Ectodermal cell (in vitro differentiated cells): ENCODE data around the gene CHRNA5.

Experiments
- H3K27ac ChIP-seq: 2 replicates; pipeline ENCODE4 v1.7.0; 2013; ENCODE audit warnings: mild to moderate bottlenecking, low read depth, low read length; ENCODE audit not compliant: insufficient read depth, poor library complexity, severe bottlenecking
- H3K27me3 ChIP-seq: 2 replicates; pipeline ENCODE4 v1.7.0; 2013; ENCODE audit warnings: mild to moderate bottlenecking, low read length; ENCODE audit not compliant: insufficient read depth, control insufficient read depth, poor library complexity, severe bottlenecking
- H3K36me3 ChIP-seq: one replicate; pipeline ENCODE4 v1.7.0; 2013; ENCODE audit warnings: low read length; ENCODE audit not compliant: control insufficient read depth, insufficient read depth
- H3K4me1 ChIP-seq: one replicate; pipeline ENCODE4 v1.7.0; 2013; ENCODE audit warnings: low read length; ENCODE audit not compliant: control insufficient read depth, insufficient read depth
- H3K4me3 ChIP-seq: 2 replicates; pipeline ENCODE4 v1.7.0; 2013; ENCODE audit warnings: low read depth, low read length, control low read depth; ENCODE audit not compliant: insufficient read depth
- H3K9me3 ChIP-seq: 2 replicates; pipeline ENCODE4 v1.7.0; 2013; ENCODE audit warnings: mild to moderate bottlenecking, low read length, moderate library complexity; ENCODE audit not compliant: control insufficient read depth
- WGBS, 2 experiments: methylation state at CpG; one replicate each; pipeline ENCODE4 v1.1.7; 2013; ENCODE audit warnings: missing lambda C conversion rate in 2 of 2; 5-methylcytosine and 5-hydroxymethylcytosine counted together

Gene CHRNA5

GRCh38 chr15:78563092-78563491, 2.2 kb upstream of the CHRNA5 start:
- Histone ChIP-seq H3K4me3 (no peak overlapping the region), H3K27ac (no peak overlapping the region), H3K27me3 (no peaks in the 10 kb centered on the region), H3K36me3 (no peaks in the 10 kb centered on the region), H3K4me1 (no peaks in the 10 kb centered on the region), H3K9me3 (no peaks in the 10 kb centered on the region)
- WGBS, 2 experiments = 68 to 92% methylated on average over 2 of the region's 2 CpGs

- Histone ChIP-seq H3K27me3 (no peaks in the 10 kb centered on the region), H3K4me1 (no peaks in the 10 kb centered on the region), H3K4me3 (no peak overlapping the region), H3K9me3 (no peaks in the 10 kb centered on the region), H3K27ac (no peak overlapping the region), H3K36me3 (no peaks in the 10 kb centered on the region)
- 75 to 77% methylated on average over 11 of the region's 11 CpGs for WGBS, 2 experiments
Observed at GRCh38 chr15:78564743-78565096, 600 bp upstream of the CHRNA5 start.

GRCh38 chr15:78565951-78566774, 843 bp downstream of the CHRNA5 start:
- Histone ChIP-seq H3K27ac (peak overlapping the region; percentile 83), H3K9me3 (no peaks in the 10 kb centered on the region), H3K36me3 (no peaks in the 10 kb centered on the region), H3K27me3 (no peaks in the 10 kb centered on the region), H3K4me3 (peak overlapping the region; percentile 47), H3K4me1 (no peaks in the 10 kb centered on the region)
- 2 to 3% methylated on average over 18 to 19 of the region's 19 CpGs for WGBS, 2 experiments

- H3K9me3 ChIP-seq = no peaks in the 10 kb centered on the region
- no peak overlapping the region for H3K4me3 ChIP-seq
- H3K27ac ChIP-seq = no peak overlapping the region
- no peaks in the 10 kb centered on the region for H3K36me3 ChIP-seq
- H3K27me3 ChIP-seq = no peaks in the 10 kb centered on the region
- H3K4me1 ChIP-seq = no peaks in the 10 kb centered on the region
- WGBS, 2 experiments = 93 to 95% methylated on average over 4 of the region's 4 CpGs
Observed at GRCh38 chr15:78567531-78567930, 2.2 kb downstream of the CHRNA5 start.

GRCh38 chr15:78570710-78571109, 5.4 kb downstream of the CHRNA5 start:
- WGBS, 2 experiments = 81 to 94% methylated on average over 2 of the region's 2 CpGs
- Histone ChIP-seq H3K9me3 (no peaks in the 10 kb centered on the region), H3K4me1 (no peaks in the 10 kb centered on the region), H3K36me3 (no peaks in the 10 kb centered on the region), H3K27me3 (no peaks in the 10 kb centered on the region), H3K4me3 (no peak overlapping the region), H3K27ac (no peak overlapping the region)

GRCh38 chr15:78571382-78571781, 6.1 kb downstream of the CHRNA5 start:
- Histone ChIP-seq H3K4me1 (no peaks in the 10 kb centered on the region), H3K4me3 (no peak overlapping the region), H3K9me3 (no peaks in the 10 kb centered on the region), H3K36me3 (no peaks in the 10 kb centered on the region), H3K27ac (no peak overlapping the region), H3K27me3 (no peaks in the 10 kb centered on the region)
- WGBS, 2 experiments = 100% methylated on average over 1 of the region's 4 CpGs

GRCh38 chr15:78573416-78573815, 8.1 kb downstream of the CHRNA5 start:
- no peaks in the 10 kb centered on the region for H3K4me1 ChIP-seq
- H3K27ac ChIP-seq = no peak overlapping the region
- H3K9me3 ChIP-seq = no peaks in the 10 kb centered on the region
- no peaks in the 10 kb centered on the region for H3K36me3 ChIP-seq
- WGBS, 2 experiments = 92 to 96% methylated on average over 4 of the region's 4 CpGs
- H3K27me3 ChIP-seq = no peaks in the 10 kb centered on the region
- no peak overlapping the region for H3K4me3 ChIP-seq

GRCh38 chr15:78574944-78575343, 9.6 kb downstream of the CHRNA5 start:
- WGBS, 2 experiments = 92 to 97% methylated on average over 1 of the region's 1 CpG
- no peaks in the 10 kb centered on the region for H3K4me1 ChIP-seq
- no peaks in the 10 kb centered on the region for H3K9me3 ChIP-seq
- no peaks in the 10 kb centered on the region for H3K36me3 ChIP-seq
- H3K27me3 ChIP-seq = no peaks in the 10 kb centered on the region
- H3K4me3 ChIP-seq = no peak overlapping the region
- no peak overlapping the region for H3K27ac ChIP-seq

- Histone ChIP-seq H3K36me3 (peaks cover 5% of the 10 kb centered on the region), H3K27ac (no peak overlapping the region), H3K27me3 (no peaks in the 10 kb centered on the region), H3K4me3 (no peak overlapping the region), H3K9me3 (no peaks in the 10 kb centered on the region), H3K4me1 (no peaks in the 10 kb centered on the region)
- WGBS, 2 experiments = 95 to 100% methylated on average over 1 of the region's 1 CpG
Observed at GRCh38 chr15:78597583-78597982, 32.3 kb downstream of the CHRNA5 start.

- WGBS, 2 experiments = 94 to 97% methylated on average over 3 of the region's 3 CpGs
- no peak overlapping the region for H3K4me3 ChIP-seq
Observed at GRCh38 chr15:78598348-78598747, 33.0 kb downstream of the CHRNA5 start.

More at GRCh38 chr15:78598348-78598747, 33.0 kb downstream of the CHRNA5 start:
- H3K27me3 ChIP-seq = no peaks in the 10 kb centered on the region
- no peaks in the 10 kb centered on the region for H3K9me3 ChIP-seq
- H3K27ac ChIP-seq = no peak overlapping the region
- no peaks in the 10 kb centered on the region for H3K4me1 ChIP-seq
- peaks cover 3% of the 10 kb centered on the region for H3K36me3 ChIP-seq
